Astrocyte (in vitro differentiated cells and primary cell): ENCODE measurements around the gene AP4E1. TPM values are rescaled to one million over a fixed set of nuclear protein-coding genes. Genes with fewer than 3 reads are reported as not detected.

ENCODE experiments used
- DNase-seq: peaks from one replicate; pipeline ENCODE4 v3.0.0-alpha.2; 2010; ENCODE audit warnings: low read depth
- FAIRE-seq: peaks from 2 replicates; lab custom pipeline; 2011; peaks lifted over from hg19 to GRCh38; lab: Jason Lieb, UNC
- H2AFZ ChIP-seq: 2 replicates; pipeline ENCODE4 v1.6.0; 2012; ENCODE audit warnings: low read depth, low read length, inconsistent platforms
- H3K27ac ChIP-seq: 2 replicates; pipeline ENCODE4 v1.5.1; 2011; ENCODE audit warnings: low read depth, low read length, inconsistent platforms
- H3K27me3 ChIP-seq: 2 replicates; pipeline ENCODE4 v1.6.0; 2011; ENCODE audit warnings: low read length, inconsistent platforms; ENCODE audit not compliant: insufficient read depth
- H3K36me3 ChIP-seq: 2 replicates; pipeline ENCODE4 v1.5.1; 2011; ENCODE audit warnings: low read length, inconsistent platforms; ENCODE audit not compliant: insufficient read depth
- H3K4me1 ChIP-seq: 2 replicates; pipeline ENCODE4 v1.5.1; 2011; ENCODE audit warnings: low read length, inconsistent platforms; ENCODE audit not compliant: insufficient read depth
- H3K4me2 ChIP-seq: 2 replicates; pipeline ENCODE4 v1.6.0; 2012; ENCODE audit warnings: low read length, inconsistent platforms
- H3K4me3 ChIP-seq: 2 replicates; pipeline ENCODE4 v1.5.1; 2011; ENCODE audit warnings: low read depth, mild to moderate bottlenecking, low read length, inconsistent platforms; ENCODE audit not compliant: insufficient read depth
- H3K79me2 ChIP-seq: 2 replicates; pipeline ENCODE4 v1.6.0; 2012; ENCODE audit warnings: mild to moderate bottlenecking, low read length, inconsistent platforms; ENCODE audit not compliant: insufficient read depth
- H3K9ac ChIP-seq: 2 replicates; pipeline ENCODE4 v1.6.0; 2012; ENCODE audit warnings: mild to moderate bottlenecking, low read length, inconsistent platforms
- H3K9me3 ChIP-seq: 2 replicates; pipeline ENCODE4 v1.5.1; 2012; ENCODE audit warnings: low read depth, mild to moderate bottlenecking, low read length, inconsistent platforms; ENCODE audit not compliant: insufficient read depth
- H4K20me1 ChIP-seq: 2 replicates; pipeline ENCODE4 v1.6.0; 2012; ENCODE audit warnings: low read length, inconsistent platforms; ENCODE audit not compliant: insufficient read depth
- H3K27ac Mint-ChIP-seq: one replicate; pipeline ENCODE4 v1.8.0; 2021; ENCODE audit warnings: mild to moderate bottlenecking, mixed read lengths; ENCODE audit not compliant: unreplicated experiment
- H3K27me3 Mint-ChIP-seq: one replicate; pipeline ENCODE4 v1.8.0; 2021; ENCODE audit warnings: low read depth, mixed read lengths; ENCODE audit not compliant: unreplicated experiment
- H3K36me3 Mint-ChIP-seq: one replicate; pipeline ENCODE4 v1.8.0; 2021; ENCODE audit warnings: low read depth, mixed read lengths; ENCODE audit not compliant: unreplicated experiment
- H3K4me1 Mint-ChIP-seq: one replicate; pipeline ENCODE4 v1.8.0; 2021; ENCODE audit warnings: low read depth, mixed read lengths; ENCODE audit not compliant: unreplicated experiment
- H3K4me3 Mint-ChIP-seq: one replicate; pipeline ENCODE4 v1.8.0; 2021; ENCODE audit warnings: mild to moderate bottlenecking, moderate library complexity, mixed read lengths; ENCODE audit not compliant: unreplicated experiment
- H3K9me3 Mint-ChIP-seq: one replicate; pipeline ENCODE4 v1.8.0; 2021; ENCODE audit warnings: mild to moderate bottlenecking, mixed read lengths; ENCODE audit not compliant: unreplicated experiment
- EZH2 ChIP-seq: IDR thresholded peaks from 2 replicates; pipeline ENCODE4 v1.6.1; 2012; ENCODE audit warnings: mild to moderate bottlenecking, low read length, inconsistent platforms; ENCODE audit not compliant: insufficient read depth
- total RNA-seq: library from RNA; stranded (reverse); gene quantifications from 2 replicates; pipeline ENCODE4 v1.2.1, GENCODE V29; 2021
- TF ChIP-seq, protein P1 (sequence below): IDR thresholded peaks from 2 replicates; pipeline ENCODE4 v1.5.1; 2011; ENCODE audit warnings: low read depth, mild to moderate bottlenecking, inconsistent platforms, low read length, moderate library complexity; ENCODE audit not compliant: insufficient read depth

Gene AP4E1
- total RNA-seq, 1 donor from 2014 or later = 16.4 TPM

DNA sequence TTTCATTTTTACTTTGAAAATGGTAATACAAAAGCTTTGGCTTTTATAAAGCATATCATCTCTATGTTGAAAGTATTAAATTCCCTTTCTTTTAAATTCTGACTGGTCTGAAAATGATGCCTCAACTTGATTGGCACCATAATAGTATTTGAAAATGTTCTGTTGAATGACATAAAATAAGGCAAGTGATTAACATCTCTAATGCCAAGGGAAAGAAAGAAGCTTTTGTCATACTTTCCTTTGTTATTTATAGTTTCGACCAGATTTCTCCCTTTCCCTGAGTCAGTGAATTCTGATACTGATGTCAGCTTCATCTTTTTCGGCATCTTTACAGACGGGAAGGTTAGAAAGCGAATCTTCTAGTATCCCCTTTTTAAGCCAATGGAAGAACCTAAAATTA, 3.4 kb upstream of the AP4E1 start:
- DNase-seq (no peak), FAIRE-seq (no peak)
- H2AFZ ChIP-seq = no peak overlapping the region
- H3K9ac ChIP-seq = no peak overlapping the region
- H3K4me1 Mint-ChIP-seq = peaks cover 4% of the 10 kb centered on the region
- peaks cover 11% of the 10 kb centered on the region for H3K79me2 ChIP-seq
- H3K9me3 ChIP-seq = no peaks in the 10 kb centered on the region
- no peak overlapping the region for H3K27ac Mint-ChIP-seq
- no peaks in the 10 kb centered on the region for H3K36me3 ChIP-seq
- no peaks in the 10 kb centered on the region for H4K20me1 ChIP-seq
- H3K4me1 ChIP-seq = peaks cover 9% of the 10 kb centered on the region
- H3K27ac ChIP-seq = no peak overlapping the region
- no peak overlapping the region for H3K4me2 ChIP-seq
- H3K36me3 Mint-ChIP-seq = no peaks in the 10 kb centered on the region
- no peak overlapping the region for H3K4me3 Mint-ChIP-seq
- no peaks in the 10 kb centered on the region for H3K27me3 Mint-ChIP-seq
- TF ChIP-seq EZH2 = no peak
- TF ChIP-seq, protein P1, sequence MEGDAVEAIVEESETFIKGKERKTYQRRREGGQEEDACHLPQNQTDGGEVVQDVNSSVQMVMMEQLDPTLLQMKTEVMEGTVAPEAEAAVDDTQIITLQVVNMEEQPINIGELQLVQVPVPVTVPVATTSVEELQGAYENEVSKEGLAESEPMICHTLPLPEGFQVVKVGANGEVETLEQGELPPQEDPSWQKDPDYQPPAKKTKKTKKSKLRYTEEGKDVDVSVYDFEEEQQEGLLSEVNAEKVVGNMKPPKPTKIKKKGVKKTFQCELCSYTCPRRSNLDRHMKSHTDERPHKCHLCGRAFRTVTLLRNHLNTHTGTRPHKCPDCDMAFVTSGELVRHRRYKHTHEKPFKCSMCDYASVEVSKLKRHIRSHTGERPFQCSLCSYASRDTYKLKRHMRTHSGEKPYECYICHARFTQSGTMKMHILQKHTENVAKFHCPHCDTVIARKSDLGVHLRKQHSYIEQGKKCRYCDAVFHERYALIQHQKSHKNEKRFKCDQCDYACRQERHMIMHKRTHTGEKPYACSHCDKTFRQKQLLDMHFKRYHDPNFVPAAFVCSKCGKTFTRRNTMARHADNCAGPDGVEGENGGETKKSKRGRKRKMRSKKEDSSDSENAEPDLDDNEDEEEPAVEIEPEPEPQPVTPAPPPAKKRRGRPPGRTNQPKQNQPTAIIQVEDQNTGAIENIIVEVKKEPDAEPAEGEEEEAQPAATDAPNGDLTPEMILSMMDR = no peak
- H3K27me3 ChIP-seq = no peaks in the 10 kb centered on the region
- no peak overlapping the region for H3K4me3 ChIP-seq
- no peaks in the 10 kb centered on the region for H3K9me3 Mint-ChIP-seq

DNA sequence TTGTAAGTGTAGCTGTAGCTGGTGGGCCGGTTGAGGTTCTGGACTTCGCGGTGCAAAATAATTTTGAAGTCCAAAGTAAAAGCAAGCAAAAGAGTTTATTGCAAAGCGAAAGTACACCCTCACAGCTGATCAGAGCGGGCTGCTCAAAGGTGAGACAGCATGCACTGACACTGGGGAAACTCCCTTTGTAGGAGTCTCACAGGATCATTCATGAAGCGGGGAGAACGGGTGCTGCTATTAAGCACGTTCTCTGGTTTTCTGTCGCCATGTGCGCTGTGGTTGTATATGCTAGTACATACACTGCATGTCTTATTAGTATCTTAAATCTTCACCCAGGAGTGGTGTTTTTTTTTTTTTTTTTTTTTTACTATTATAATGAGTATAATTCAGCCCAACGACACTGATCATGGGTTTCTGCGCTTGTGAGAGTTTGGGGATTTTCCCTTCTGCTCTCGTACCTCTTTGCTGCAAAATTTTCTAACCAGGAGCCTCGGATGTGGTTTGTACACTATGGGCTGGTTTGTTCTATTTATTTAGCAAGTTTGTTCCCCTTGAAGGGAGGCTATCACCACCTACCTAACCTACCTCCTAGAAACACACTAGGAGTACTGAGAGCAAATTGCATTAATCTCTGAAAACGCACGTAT, 1.4 kb upstream of the AP4E1 start:
- H3K27ac ChIP-seq = no peak overlapping the region
- Mint-ChIP-seq H3K27me3 (no peaks in the 10 kb centered on the region), H3K27ac (peak overlapping the region; percentile 88)

More for the DNA sequence above, 1.4 kb upstream of the AP4E1 start:
- Histone ChIP-seq H3K79me2 (peaks cover 11% of the 10 kb centered on the region), H3K4me2 (peak overlapping the region; percentile 89), H3K9me3 (no peaks in the 10 kb centered on the region), H4K20me1 (no peaks in the 10 kb centered on the region), H2AFZ (peak overlapping the region; percentile 97), H3K36me3 (peaks cover 2% of the 10 kb centered on the region), H3K4me3 (peak overlapping the region; percentile 92), H3K27me3 (no peaks in the 10 kb centered on the region), H3K9ac (peak overlapping the region; percentile 94), H3K4me1 (peaks cover 22% of the 10 kb centered on the region)
- DNase-seq (no peak), FAIRE-seq (no peak)
- Mint-ChIP-seq H3K4me3 (peak overlapping the region; percentile 95), H3K4me1 (peaks cover 17% of the 10 kb centered on the region), H3K9me3 (no peaks in the 10 kb centered on the region), H3K36me3 (no peaks in the 10 kb centered on the region)
- TF ChIP-seq, protein P1 = no peak
- TF ChIP-seq EZH2 = no peak
